Neural cell (in vitro differentiated cells): Measurements from ENCODE around the gene KCNQ5. TPM values are rescaled to one million over a fixed set of nuclear protein-coding genes. Genes with fewer than 3 reads are reported as not detected.

Experiments
- H2AFZ ChIP-seq: fragments of 200-600, 300-800 bp; sonication (generic), shearing (Covaris generic); 2 replicates; pipeline ENCODE4 v1.6.0; 2014; ENCODE audit warnings: low read depth, mild to moderate bottlenecking, antibody characterized with exemption, low read length, moderate library complexity
- H3F3A ChIP-seq: fragments of 200-600 bp; shearing (Covaris generic); 2 replicates; pipeline ENCODE4 v1.6.1; 2016; ENCODE audit warnings: mild to moderate bottlenecking, moderate library complexity, mixed read lengths, antibody characterized with exemption, low read length; ENCODE audit not compliant: insufficient read depth, poor library complexity, severe bottlenecking
- H3K27ac ChIP-seq: fragments of 200-600, 300-800 bp; sonication (generic), shearing (Covaris generic); 2 replicates; pipeline ENCODE4 v1.5.1; 2014; ENCODE audit warnings: mild to moderate bottlenecking, low read length, moderate library complexity
- H3K27me3 ChIP-seq: fragments of 300-800, 200-600 bp; sonication (generic), shearing (Covaris generic); 2 replicates; pipeline ENCODE4 v1.6.0; 2014; ENCODE audit warnings: mild to moderate bottlenecking, low read depth, low read length, moderate library complexity; ENCODE audit not compliant: insufficient read depth
- H3K36me3 ChIP-seq: fragments of 300-800, 200-600 bp; sonication (generic), shearing (Covaris generic); 2 replicates; pipeline ENCODE4 v1.5.1; 2014; ENCODE audit warnings: mild to moderate bottlenecking, antibody characterized with exemption, low read length, moderate library complexity; ENCODE audit not compliant: insufficient read depth
- H3K4me2 ChIP-seq: fragments of 300-800, 200-600 bp; sonication (generic), shearing (Covaris generic); 2 replicates; pipeline ENCODE4 v1.6.0; 2014; ENCODE audit warnings: mild to moderate bottlenecking, low read length
- H3K4me3 ChIP-seq: fragments of 300-800, 200-600 bp; sonication (generic), shearing (Covaris generic); 2 replicates; pipeline ENCODE4 v1.5.1; 2014; ENCODE audit warnings: mild to moderate bottlenecking, low read length, moderate library complexity
- H3K79me2 ChIP-seq: fragments of 200-600 bp; shearing (Covaris generic); replicated peaks from 2 replicates; pipeline ENCODE4 v1.6.0; 2014; ENCODE audit warnings: mild to moderate bottlenecking, low read length, moderate library complexity; ENCODE audit not compliant: insufficient read depth
- H3K9ac ChIP-seq: fragments of 300-800, 200-600 bp; sonication (generic), shearing (Covaris generic); 2 replicates; pipeline ENCODE4 v1.6.1; 2016; ENCODE audit warnings: mild to moderate bottlenecking, low read length, mixed read lengths
- H3K9me2 ChIP-seq: fragments of 200-600 bp; shearing (Covaris generic); 2 replicates; pipeline ENCODE4 v1.6.1; 2016; ENCODE audit warnings: mild to moderate bottlenecking, low read length, mixed read lengths; ENCODE audit not compliant: insufficient read depth
- H3K9me3 ChIP-seq: fragments of 200-600, 300-800 bp; sonication (generic), shearing (Covaris generic); 2 replicates; pipeline ENCODE4 v1.6.1; 2016; ENCODE audit warnings: mild to moderate bottlenecking, mixed run types, low read length, moderate library complexity, mixed read lengths
- H4K20me1 ChIP-seq: fragments of 200-600 bp; shearing (Covaris generic); 2 replicates; pipeline ENCODE4 v1.6.1; 2016; ENCODE audit warnings: mild to moderate bottlenecking, mixed run types; ENCODE audit not compliant: insufficient read depth
- EP300 ChIP-seq: fragments of 450-650 bp; conservative IDR thresholded peaks from 2 replicates; pipeline ENCODE4 v1.6.1; 2014; ENCODE audit warnings: antibody characterized with exemption, mild to moderate bottlenecking, moderate library complexity; ENCODE audit not compliant: poor library complexity, severe bottlenecking
- EZH2 ChIP-seq: fragments of 200-600, 300-800 bp; shearing (Covaris generic), sonication (generic); IDR thresholded peaks from 2 replicates; pipeline ENCODE4 v1.6.1; 2014; ENCODE audit warnings: antibody characterized with exemption, low read length, borderline replicate concordance, mild to moderate bottlenecking; ENCODE audit not compliant: insufficient read depth, poor library complexity, severe bottlenecking
- MXI1 ChIP-seq: fragments of 450-650 bp; conservative IDR thresholded peaks from 2 replicates; pipeline ENCODE4 v1.6.1; 2014; ENCODE audit warnings: antibody characterized with exemption, mild to moderate bottlenecking; ENCODE audit not compliant: poor library complexity, severe bottlenecking
- POLR2AphosphoS5 ChIP-seq: IDR thresholded peaks from 2 replicates; pipeline ENCODE4 v1.6.1; 2012
- RAD21 ChIP-seq: fragments of 450-650 bp; conservative IDR thresholded peaks from 2 replicates; pipeline ENCODE4 v1.6.1; 2014; ENCODE audit warnings: antibody characterized with exemption, mild to moderate bottlenecking, moderate library complexity
- SMC3 ChIP-seq: fragments of 450-650 bp; conservative IDR thresholded peaks from 2 replicates; pipeline ENCODE4 v1.6.1; 2014; ENCODE audit warnings: antibody characterized with exemption, mild to moderate bottlenecking, moderate library complexity; ENCODE audit not compliant: poor library complexity
- TAF1 ChIP-seq: IDR thresholded peaks from 2 replicates; pipeline ENCODE4 v1.6.1; 2012; ENCODE audit warnings: low read depth
- polyA plus RNA-seq: library from polyadenylated mRNA; depleted of rRNA; stranded (reverse); fragments of >200 nt; gene quantifications from 2 replicates; pipeline ENCODE4 v1.2.3, GENCODE V29; 2014
- TF ChIP-seq, protein P1 (sequence below): fragments of 450-650 bp; IDR thresholded peaks from 2 replicates; pipeline ENCODE4 v1.5.1; 2014; ENCODE audit warnings: antibody characterized with exemption, mild to moderate bottlenecking, moderate library complexity; ENCODE audit not compliant: poor library complexity, severe bottlenecking
- TF ChIP-seq, protein P2 (sequence below): IDR thresholded peaks from 2 replicates; pipeline ENCODE4 v1.6.1; 2012; ENCODE audit warnings: borderline replicate concordance

KCNQ5 gene
- polyA plus RNA-seq, 1 donor from 2014 or later: 0.30 TPM

DNA sequence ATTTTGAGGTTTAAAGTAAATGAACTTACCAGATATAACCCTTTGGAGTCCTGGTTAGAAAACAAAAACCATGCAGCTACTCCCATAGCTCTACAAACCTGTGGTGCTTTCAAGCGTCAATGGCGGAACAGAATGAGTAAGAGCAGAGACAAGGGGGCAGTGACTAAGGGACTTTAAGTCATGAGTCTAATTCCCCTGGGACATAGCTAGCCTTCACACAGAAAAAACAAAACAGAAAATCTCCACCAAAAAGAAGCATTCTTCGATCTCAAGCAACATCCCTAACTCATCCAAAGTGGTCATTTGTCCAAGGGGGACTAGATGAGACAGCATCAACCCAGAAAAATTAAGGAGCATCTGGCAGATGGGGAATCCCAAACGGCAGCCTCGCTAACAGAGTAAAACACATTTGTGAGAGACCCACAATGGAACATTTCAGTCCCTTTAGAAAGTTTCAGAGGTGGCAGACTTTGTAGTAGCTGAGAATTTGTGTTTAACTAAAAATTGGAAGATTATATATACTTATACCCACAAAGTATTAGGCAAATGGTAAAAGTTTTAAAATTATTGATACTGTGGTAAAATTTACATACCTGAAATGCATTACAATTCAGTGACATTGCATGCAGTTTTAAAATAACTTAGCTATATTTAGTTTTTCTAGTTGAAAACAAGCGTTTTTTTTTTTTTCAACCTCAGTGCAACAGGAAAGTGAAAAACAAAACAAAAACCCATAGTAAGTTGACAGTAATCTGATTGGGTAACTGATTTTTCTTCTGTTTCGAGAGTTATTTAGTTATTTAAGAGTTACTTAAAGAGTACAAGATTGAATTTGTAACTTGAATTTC lies 67.5 kb downstream of the KCNQ5 start:
- no peak overlapping the region for H3K4me3 ChIP-seq
- H3K4me2 ChIP-seq: no peak overlapping the region
- no peaks in the 10 kb centered on the region for H3K9me2 ChIP-seq
- no peaks in the 10 kb centered on the region for H3F3A ChIP-seq
- TF ChIP-seq, protein P1, sequence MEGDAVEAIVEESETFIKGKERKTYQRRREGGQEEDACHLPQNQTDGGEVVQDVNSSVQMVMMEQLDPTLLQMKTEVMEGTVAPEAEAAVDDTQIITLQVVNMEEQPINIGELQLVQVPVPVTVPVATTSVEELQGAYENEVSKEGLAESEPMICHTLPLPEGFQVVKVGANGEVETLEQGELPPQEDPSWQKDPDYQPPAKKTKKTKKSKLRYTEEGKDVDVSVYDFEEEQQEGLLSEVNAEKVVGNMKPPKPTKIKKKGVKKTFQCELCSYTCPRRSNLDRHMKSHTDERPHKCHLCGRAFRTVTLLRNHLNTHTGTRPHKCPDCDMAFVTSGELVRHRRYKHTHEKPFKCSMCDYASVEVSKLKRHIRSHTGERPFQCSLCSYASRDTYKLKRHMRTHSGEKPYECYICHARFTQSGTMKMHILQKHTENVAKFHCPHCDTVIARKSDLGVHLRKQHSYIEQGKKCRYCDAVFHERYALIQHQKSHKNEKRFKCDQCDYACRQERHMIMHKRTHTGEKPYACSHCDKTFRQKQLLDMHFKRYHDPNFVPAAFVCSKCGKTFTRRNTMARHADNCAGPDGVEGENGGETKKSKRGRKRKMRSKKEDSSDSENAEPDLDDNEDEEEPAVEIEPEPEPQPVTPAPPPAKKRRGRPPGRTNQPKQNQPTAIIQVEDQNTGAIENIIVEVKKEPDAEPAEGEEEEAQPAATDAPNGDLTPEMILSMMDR: no peak
- no peak for TF ChIP-seq RAD21
- TF ChIP-seq, protein P2, sequence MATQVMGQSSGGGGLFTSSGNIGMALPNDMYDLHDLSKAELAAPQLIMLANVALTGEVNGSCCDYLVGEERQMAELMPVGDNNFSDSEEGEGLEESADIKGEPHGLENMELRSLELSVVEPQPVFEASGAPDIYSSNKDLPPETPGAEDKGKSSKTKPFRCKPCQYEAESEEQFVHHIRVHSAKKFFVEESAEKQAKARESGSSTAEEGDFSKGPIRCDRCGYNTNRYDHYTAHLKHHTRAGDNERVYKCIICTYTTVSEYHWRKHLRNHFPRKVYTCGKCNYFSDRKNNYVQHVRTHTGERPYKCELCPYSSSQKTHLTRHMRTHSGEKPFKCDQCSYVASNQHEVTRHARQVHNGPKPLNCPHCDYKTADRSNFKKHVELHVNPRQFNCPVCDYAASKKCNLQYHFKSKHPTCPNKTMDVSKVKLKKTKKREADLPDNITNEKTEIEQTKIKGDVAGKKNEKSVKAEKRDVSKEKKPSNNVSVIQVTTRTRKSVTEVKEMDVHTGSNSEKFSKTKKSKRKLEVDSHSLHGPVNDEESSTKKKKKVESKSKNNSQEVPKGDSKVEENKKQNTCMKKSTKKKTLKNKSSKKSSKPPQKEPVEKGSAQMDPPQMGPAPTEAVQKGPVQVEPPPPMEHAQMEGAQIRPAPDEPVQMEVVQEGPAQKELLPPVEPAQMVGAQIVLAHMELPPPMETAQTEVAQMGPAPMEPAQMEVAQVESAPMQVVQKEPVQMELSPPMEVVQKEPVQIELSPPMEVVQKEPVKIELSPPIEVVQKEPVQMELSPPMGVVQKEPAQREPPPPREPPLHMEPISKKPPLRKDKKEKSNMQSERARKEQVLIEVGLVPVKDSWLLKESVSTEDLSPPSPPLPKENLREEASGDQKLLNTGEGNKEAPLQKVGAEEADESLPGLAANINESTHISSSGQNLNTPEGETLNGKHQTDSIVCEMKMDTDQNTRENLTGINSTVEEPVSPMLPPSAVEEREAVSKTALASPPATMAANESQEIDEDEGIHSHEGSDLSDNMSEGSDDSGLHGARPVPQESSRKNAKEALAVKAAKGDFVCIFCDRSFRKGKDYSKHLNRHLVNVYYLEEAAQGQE: no peak
- no peak for TF ChIP-seq POLR2AphosphoS5
- TF ChIP-seq MXI1: no peak
- no peak for TF ChIP-seq EZH2
- TF ChIP-seq SMC3: no peak
- TF ChIP-seq EP300: no peak
- no peak for TF ChIP-seq TAF1
- no peak overlapping the region for H3K27ac ChIP-seq
- no peak overlapping the region for H2AFZ ChIP-seq
- no peak overlapping the region for H3K9ac ChIP-seq
- no peaks in the 10 kb centered on the region for H3K9me3 ChIP-seq
- no peaks in the 10 kb centered on the region for H3K79me2 ChIP-seq
- H4K20me1 ChIP-seq: no peaks in the 10 kb centered on the region
- no peaks in the 10 kb centered on the region for H3K36me3 ChIP-seq
- H3K27me3 ChIP-seq: no peaks in the 10 kb centered on the region

DNA sequence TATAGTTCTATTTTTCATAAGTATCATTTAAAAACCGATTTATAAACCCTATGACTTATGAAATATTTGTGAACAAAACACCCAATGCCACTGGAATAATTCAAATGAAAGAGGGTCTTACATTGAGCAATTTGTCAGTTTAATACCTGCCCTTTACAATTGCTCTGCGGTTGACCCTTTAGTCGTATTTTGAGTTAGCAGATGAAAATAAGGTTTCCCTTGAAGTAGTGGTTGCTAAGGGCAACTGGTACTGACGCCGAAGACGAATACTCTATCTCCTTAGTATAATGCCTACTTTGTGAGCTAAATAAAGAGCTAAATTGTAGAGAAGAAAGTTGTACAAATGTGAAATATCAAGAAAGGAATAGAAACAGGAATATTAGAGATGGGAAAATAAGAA lies 69.4 kb downstream of the KCNQ5 start:
- Histone ChIP-seq H3K36me3 (no peaks in the 10 kb centered on the region), H3K9me3 (no peaks in the 10 kb centered on the region), H3K27ac (no peak overlapping the region), H3K9ac (no peak overlapping the region), H4K20me1 (no peaks in the 10 kb centered on the region), H3F3A (no peaks in the 10 kb centered on the region), H3K27me3 (no peaks in the 10 kb centered on the region), H3K4me2 (no peak overlapping the region), H2AFZ (no peak overlapping the region), H3K79me2 (no peaks in the 10 kb centered on the region), H3K4me3 (no peak overlapping the region), H3K9me2 (no peaks in the 10 kb centered on the region)
- no peak for TF ChIP-seq SMC3
- TF ChIP-seq RAD21: no peak
- no peak for TF ChIP-seq EZH2
- no peak for TF ChIP-seq TAF1
- TF ChIP-seq, protein P1: no peak
- no peak for TF ChIP-seq POLR2AphosphoS5
